RWPE2 (cell line): ENCODE data around the gene IL32.

Source experiments
- ATAC-seq: fragments of 200-7000 bp; cut with Tn5 transposase; 3 replicates; pipeline ENCODE4 v1.9.1; 2021; ENCODE audit warnings: low read depth
- DNase-seq: peaks from one replicate; pipeline ENCODE4 v3.0.0-alpha.2; 2020; ENCODE audit warnings: low spot score
- H3K27ac ChIP-seq: fragments of 450-650 bp; 2 replicates; pipeline ENCODE4 v1.5.1; 2017; ENCODE audit warnings: mild to moderate bottlenecking; ENCODE audit not compliant: poor library complexity, severe bottlenecking
- H3K27me3 ChIP-seq: fragments of 250-450 bp; sonication (Bioruptor Pico); 2 replicates; pipeline ENCODE4 v1.5.1; 2021; ENCODE audit warnings: mild to moderate bottlenecking, moderate library complexity; ENCODE audit not compliant: insufficient read depth, poor library complexity, severe bottlenecking
- H3K36me3 ChIP-seq: fragments of 250-450 bp; sonication (Bioruptor Pico); 2 replicates; pipeline ENCODE4 v1.5.1; 2020; ENCODE audit warnings: low read depth, mild to moderate bottlenecking, moderate library complexity
- H3K4me1 ChIP-seq: fragments of 250-450 bp; sonication (Bioruptor Pico); 2 replicates; pipeline ENCODE4 v1.5.1; 2021; ENCODE audit warnings: mild to moderate bottlenecking, moderate library complexity; ENCODE audit not compliant: insufficient read depth, poor library complexity, severe bottlenecking
- H3K4me3 ChIP-seq: fragments of 250-450 bp; sonication (Bioruptor Pico); 2 replicates; pipeline ENCODE4 v1.5.1; 2021; ENCODE audit warnings: mild to moderate bottlenecking, moderate library complexity; ENCODE audit not compliant: severe bottlenecking
- H3K9me3 ChIP-seq: fragments of 250-450 bp; sonication (Bioruptor Pico); 2 replicates; pipeline ENCODE4 v1.5.1; 2021; ENCODE audit warnings: mild to moderate bottlenecking, moderate library complexity; ENCODE audit not compliant: severe bottlenecking
- CTCF ChIP-seq: fragments of 450-650 bp; IDR thresholded peaks from one replicate; pipeline ENCODE4 v1.5.1; 2017; ENCODE audit warnings: mild to moderate bottlenecking, moderate library complexity; ENCODE audit not compliant: poor library complexity, severe bottlenecking

Gene IL32

GRCh38 chr16:3089717-3090592, 24.5 kb downstream of the IL32 start:
- H3K27me3 ChIP-seq: no peaks in the 10 kb centered on the region
- H3K27ac ChIP-seq: no peak overlapping the region
- no peak overlapping the region for H3K4me3 ChIP-seq
- ATAC-seq (no peak), DNase-seq (no peak)
- TF ChIP-seq CTCF: no peak
- no peaks in the 10 kb centered on the region for H3K4me1 ChIP-seq
- H3K36me3 ChIP-seq: no peaks in the 10 kb centered on the region
- no peaks in the 10 kb centered on the region for H3K9me3 ChIP-seq

- Histone ChIP-seq H3K36me3 (no peaks in the 10 kb centered on the region), H3K4me3 (no peak overlapping the region), H3K27ac (no peak overlapping the region), H3K4me1 (no peaks in the 10 kb centered on the region), H3K27me3 (no peaks in the 10 kb centered on the region), H3K9me3 (no peaks in the 10 kb centered on the region)
- no peak for DNase-seq
- ATAC-seq: no peak
- TF ChIP-seq CTCF: no peak
These were observed 26.1 kb downstream of the IL32 start for GRCh38 chr16:3091551-3091950.

GRCh38 chr16:3092501-3092941, 27.1 kb downstream of the IL32 start:
- no peaks in the 10 kb centered on the region for H3K4me1 ChIP-seq
- no peak; the same call in 2 of the 3 replicates for ATAC-seq
- no peaks in the 10 kb centered on the region for H3K9me3 ChIP-seq
- no peak for TF ChIP-seq CTCF
- no peak for DNase-seq
- H3K27ac ChIP-seq: no peak overlapping the region
- H3K4me3 ChIP-seq: no peak overlapping the region
- H3K27me3 ChIP-seq: no peaks in the 10 kb centered on the region
- H3K36me3 ChIP-seq: no peaks in the 10 kb centered on the region

GRCh38 chr16:3094289-3095027, 29.0 kb downstream of the IL32 start:
- Histone ChIP-seq H3K4me3 (no peak overlapping the region), H3K4me1 (no peaks in the 10 kb centered on the region), H3K27me3 (no peaks in the 10 kb centered on the region), H3K27ac (no peak overlapping the region), H3K36me3 (no peaks in the 10 kb centered on the region), H3K9me3 (no peaks in the 10 kb centered on the region)
- ATAC-seq (no peak), DNase-seq (no peak)
- TF ChIP-seq CTCF: peak; percentile 51
